ENCODE results near the gene THAP4.

THAP4 gene

DNA sequence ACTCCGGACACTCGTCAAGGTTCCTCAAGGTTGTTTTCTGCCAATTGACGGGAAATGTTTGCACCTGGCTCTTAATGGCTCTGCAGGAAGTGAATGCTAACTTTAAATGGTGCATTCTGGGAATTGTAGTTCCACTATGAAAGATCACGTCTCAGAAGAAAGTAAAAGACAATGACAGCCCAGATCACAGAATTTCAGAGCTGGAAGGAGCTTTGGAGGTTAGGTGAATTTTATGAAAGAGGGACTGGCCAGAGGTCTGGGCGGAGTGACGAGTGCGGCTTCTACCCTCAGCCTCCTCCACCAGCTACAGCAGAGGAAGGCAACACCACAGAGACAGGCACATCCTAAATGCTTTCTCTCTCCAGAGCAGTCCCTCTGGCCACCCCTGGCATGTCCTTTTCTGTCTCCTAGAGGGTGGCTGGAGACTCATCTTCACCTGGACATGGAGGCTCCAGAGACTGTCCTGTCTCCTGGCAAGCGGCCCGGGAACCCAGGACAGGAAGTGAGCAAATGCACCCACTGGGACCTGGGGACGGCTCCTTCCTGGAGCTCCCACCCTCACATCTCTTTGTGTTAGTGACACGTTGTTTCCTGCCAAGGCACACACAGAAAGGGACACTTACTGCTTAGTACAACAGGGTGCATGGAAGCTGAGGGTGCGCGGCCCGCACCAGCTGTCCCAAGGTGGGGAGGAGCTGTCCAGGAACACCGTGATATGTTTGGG, 19.4 kb downstream of the THAP4 start:
- peak; percentile 47; the same call in 2 of the 3 replicates for ATAC-seq
- TF ChIP-seq OSR1 (CRISPR knock-in tag; IDR thresholded peaks at IDR 0.05) (no peak), ZC3H10 (CRISPR knock-in tag; IDR thresholded peaks at IDR 0.05) (no peak), RARB (CRISPR knock-in tag; IDR thresholded peaks at IDR 0.05) (no peak), CSDC2 (CRISPR knock-in tag; IDR thresholded peaks at IDR 0.05) (no peak), ARNTL (CRISPR knock-in tag; IDR thresholded peaks at IDR 0.05; ENCODE audit: borderline replicate concordance, low read depth) (no peak), ZNF70 (CRISPR knock-in tag; IDR thresholded peaks at IDR 0.05) (no peak), ZNF565 (CRISPR knock-in tag; conservative IDR thresholded peaks at IDR 0.05; ENCODE audit: low read depth) (no peak), TOX (CRISPR knock-in tag; IDR thresholded peaks at IDR 0.05; ENCODE audit: borderline replicate concordance) (no peak), ZFP30 (CRISPR knock-in tag; IDR thresholded peaks at IDR 0.05) (no peak), GLIS3 (CRISPR knock-in tag; IDR thresholded peaks at IDR 0.05) (no peak), BACH2 (CRISPR knock-in tag; IDR thresholded peaks at IDR 0.05; ENCODE audit: borderline replicate concordance) (no peak), ESRRG (CRISPR knock-in tag; IDR thresholded peaks at IDR 0.05) (no peak), SNAI2 (CRISPR knock-in tag; IDR thresholded peaks at IDR 0.05) (no peak), PPARA (CRISPR knock-in tag; IDR thresholded peaks at IDR 0.05; ENCODE audit: borderline replicate concordance) (no peak), ISL1 (CRISPR knock-in tag; IDR thresholded peaks at IDR 0.05) (no peak)
- TF ChIP-seq, protein P1, sequence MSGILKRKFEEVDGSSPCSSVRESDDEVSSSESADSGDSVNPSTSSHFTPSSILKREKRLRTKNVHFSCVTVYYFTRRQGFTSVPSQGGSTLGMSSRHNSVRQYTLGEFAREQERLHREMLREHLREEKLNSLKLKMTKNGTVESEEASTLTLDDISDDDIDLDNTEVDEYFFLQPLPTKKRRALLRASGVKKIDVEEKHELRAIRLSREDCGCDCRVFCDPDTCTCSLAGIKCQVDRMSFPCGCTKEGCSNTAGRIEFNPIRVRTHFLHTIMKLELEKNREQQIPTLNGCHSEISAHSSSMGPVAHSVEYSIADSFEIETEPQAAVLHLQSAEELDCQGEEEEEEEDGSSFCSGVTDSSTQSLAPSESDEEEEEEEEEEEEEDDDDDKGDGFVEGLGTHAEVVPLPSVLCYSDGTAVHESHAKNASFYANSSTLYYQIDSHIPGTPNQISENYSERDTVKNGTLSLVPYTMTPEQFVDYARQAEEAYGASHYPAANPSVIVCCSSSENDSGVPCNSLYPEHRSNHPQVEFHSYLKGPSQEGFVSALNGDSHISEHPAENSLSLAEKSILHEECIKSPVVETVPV (CRISPR knock-in tag; IDR thresholded peaks at IDR 0.05), result no peak
- TF ChIP-seq, protein P2, sequence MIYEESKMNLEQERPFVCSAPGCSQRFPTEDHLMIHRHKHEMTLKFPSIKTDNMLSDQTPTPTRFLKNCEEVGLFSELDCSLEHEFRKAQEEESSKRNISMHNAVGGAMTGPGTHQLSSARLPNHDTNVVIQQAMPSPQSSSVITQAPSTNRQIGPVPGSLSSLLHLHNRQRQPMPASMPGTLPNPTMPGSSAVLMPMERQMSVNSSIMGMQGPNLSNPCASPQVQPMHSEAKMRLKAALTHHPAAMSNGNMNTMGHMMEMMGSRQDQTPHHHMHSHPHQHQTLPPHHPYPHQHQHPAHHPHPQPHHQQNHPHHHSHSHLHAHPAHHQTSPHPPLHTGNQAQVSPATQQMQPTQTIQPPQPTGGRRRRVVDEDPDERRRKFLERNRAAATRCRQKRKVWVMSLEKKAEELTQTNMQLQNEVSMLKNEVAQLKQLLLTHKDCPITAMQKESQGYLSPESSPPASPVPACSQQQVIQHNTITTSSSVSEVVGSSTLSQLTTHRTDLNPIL (CRISPR knock-in tag; IDR thresholded peaks at IDR 0.05; ENCODE audit: low read depth), result no peak
- TF ChIP-seq, protein P3, sequence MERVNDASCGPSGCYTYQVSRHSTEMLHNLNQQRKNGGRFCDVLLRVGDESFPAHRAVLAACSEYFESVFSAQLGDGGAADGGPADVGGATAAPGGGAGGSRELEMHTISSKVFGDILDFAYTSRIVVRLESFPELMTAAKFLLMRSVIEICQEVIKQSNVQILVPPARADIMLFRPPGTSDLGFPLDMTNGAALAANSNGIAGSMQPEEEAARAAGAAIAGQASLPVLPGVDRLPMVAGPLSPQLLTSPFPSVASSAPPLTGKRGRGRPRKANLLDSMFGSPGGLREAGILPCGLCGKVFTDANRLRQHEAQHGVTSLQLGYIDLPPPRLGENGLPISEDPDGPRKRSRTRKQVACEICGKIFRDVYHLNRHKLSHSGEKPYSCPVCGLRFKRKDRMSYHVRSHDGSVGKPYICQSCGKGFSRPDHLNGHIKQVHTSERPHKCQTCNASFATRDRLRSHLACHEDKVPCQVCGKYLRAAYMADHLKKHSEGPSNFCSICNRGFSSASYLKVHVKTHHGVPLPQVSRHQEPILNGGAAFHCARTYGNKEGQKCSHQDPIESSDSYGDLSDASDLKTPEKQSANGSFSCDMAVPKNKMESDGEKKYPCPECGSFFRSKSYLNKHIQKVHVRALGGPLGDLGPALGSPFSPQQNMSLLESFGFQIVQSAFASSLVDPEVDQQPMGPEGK (CRISPR knock-in tag; IDR thresholded peaks at IDR 0.05; ENCODE audit: borderline replicate concordance), result no peak
- TF ChIP-seq, protein P4, sequence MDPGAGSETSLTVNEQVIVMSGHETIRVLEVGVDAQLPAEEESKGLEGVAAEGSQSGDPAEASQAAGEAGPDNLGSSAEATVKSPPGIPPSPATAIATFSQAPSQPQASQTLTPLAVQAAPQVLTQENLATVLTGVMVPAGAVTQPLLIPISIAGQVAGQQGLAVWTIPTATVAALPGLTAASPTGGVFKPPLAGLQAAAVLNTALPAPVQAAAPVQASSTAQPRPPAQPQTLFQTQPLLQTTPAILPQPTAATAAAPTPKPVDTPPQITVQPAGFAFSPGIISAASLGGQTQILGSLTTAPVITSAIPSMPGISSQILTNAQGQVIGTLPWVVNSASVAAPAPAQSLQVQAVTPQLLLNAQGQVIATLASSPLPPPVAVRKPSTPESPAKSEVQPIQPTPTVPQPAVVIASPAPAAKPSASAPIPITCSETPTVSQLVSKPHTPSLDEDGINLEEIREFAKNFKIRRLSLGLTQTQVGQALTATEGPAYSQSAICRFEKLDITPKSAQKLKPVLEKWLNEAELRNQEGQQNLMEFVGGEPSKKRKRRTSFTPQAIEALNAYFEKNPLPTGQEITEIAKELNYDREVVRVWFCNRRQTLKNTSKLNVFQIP (CRISPR knock-in tag; IDR thresholded peaks at IDR 0.05; ENCODE audit: borderline replicate concordance, low read depth), result no peak
- TF ChIP-seq, protein P5, sequence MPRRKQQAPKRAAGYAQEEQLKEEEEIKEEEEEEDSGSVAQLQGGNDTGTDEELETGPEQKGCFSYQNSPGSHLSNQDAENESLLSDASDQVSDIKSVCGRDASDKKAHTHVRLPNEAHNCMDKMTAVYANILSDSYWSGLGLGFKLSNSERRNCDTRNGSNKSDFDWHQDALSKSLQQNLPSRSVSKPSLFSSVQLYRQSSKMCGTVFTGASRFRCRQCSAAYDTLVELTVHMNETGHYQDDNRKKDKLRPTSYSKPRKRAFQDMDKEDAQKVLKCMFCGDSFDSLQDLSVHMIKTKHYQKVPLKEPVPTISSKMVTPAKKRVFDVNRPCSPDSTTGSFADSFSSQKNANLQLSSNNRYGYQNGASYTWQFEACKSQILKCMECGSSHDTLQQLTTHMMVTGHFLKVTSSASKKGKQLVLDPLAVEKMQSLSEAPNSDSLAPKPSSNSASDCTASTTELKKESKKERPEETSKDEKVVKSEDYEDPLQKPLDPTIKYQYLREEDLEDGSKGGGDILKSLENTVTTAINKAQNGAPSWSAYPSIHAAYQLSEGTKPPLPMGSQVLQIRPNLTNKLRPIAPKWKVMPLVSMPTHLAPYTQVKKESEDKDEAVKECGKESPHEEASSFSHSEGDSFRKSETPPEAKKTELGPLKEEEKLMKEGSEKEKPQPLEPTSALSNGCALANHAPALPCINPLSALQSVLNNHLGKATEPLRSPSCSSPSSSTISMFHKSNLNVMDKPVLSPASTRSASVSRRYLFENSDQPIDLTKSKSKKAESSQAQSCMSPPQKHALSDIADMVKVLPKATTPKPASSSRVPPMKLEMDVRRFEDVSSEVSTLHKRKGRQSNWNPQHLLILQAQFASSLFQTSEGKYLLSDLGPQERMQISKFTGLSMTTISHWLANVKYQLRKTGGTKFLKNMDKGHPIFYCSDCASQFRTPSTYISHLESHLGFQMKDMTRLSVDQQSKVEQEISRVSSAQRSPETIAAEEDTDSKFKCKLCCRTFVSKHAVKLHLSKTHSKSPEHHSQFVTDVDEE (CRISPR knock-in tag; IDR thresholded peaks at IDR 0.05), result no peak

DNA sequence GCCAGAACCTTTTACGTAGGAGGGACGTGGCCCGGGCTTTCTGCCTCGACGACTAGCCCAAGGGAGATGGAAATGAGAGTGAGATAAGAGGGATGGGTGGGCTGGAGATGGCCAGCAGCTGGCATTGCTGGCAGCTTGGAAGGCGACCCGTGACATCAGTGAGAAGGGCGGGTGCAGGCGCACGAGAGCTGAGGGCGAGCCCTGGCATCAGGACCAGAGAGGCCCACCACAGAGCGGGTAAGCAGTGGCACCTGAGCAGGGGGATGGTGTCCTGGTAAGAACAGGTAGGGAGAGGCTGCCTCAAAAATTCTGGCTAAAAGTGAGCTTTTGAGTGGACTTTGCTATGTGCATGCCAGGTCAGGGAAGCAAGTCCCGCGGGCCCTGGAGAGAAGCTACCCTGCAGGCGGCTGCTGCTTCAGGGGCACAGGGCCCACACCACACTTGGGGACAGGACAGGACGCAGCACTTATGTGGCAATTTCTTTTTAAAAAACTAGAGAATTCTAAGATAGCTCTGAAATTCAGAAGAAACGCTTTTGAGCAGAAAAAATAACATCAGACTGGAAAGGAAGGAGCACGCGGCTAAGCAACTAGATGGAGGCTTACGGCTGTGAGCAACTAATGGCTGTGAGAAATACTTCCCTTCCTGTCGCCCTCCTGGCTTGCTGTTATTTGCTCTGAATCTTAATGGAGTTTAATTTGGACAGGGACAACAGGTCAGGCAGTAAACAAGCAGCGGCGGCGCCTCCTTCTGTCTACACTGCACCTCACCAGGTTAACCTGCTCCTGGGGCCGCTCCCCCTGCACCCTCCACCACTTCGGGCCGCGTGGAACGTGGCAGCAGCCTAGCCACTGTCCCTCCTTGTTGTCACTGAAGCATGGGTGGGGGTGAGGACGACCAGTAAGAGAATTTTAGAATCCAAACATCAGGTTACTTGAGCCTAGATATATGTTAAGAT, 20.5 kb downstream of the THAP4 start:
- TF ChIP-seq ZFP30 (CRISPR knock-in tag; IDR thresholded peaks at IDR 0.05) (no peak), GLIS3 (CRISPR knock-in tag; IDR thresholded peaks at IDR 0.05) (no peak), BACH2 (CRISPR knock-in tag; IDR thresholded peaks at IDR 0.05; ENCODE audit: borderline replicate concordance) (no peak), PPARA (CRISPR knock-in tag; IDR thresholded peaks at IDR 0.05; ENCODE audit: borderline replicate concordance) (no peak), TCF4 (CRISPR knock-in tag; IDR thresholded peaks at IDR 0.05; ENCODE audit: borderline replicate concordance) (no peak)
- TF ChIP-seq, protein P1 (CRISPR knock-in tag; IDR thresholded peaks at IDR 0.05), result no peak
- ATAC-seq, result no peak
